ENCODE measurements around the gene KRT27.

The KRT27 gene

DNA sequence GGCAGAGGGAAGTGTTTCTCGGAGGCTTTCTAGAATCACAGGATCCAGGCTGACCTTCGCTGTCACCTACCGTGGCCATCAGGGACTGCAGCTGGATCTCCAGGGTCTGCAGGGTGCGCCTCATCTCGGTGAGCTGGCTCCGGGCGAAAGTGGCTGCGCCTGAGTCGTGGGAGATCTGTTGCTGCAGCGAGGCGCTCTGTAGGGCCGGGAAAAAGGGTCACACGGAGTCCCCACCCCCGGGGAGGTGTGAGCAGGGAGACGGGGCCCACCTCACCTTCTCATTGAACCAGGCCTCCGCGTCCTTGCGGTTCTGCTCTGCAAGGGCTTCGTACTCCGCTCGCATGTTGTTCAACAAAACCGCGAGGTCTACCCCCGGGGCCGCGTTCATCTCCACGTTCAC, 14.5 kb upstream of the KRT27 start:
- Mint-ChIP-seq H3K27ac (no peak overlapping the region), H3K4me3 (no peak overlapping the region), H3K9me3 (no peaks in the 10 kb centered on the region)

DNA sequence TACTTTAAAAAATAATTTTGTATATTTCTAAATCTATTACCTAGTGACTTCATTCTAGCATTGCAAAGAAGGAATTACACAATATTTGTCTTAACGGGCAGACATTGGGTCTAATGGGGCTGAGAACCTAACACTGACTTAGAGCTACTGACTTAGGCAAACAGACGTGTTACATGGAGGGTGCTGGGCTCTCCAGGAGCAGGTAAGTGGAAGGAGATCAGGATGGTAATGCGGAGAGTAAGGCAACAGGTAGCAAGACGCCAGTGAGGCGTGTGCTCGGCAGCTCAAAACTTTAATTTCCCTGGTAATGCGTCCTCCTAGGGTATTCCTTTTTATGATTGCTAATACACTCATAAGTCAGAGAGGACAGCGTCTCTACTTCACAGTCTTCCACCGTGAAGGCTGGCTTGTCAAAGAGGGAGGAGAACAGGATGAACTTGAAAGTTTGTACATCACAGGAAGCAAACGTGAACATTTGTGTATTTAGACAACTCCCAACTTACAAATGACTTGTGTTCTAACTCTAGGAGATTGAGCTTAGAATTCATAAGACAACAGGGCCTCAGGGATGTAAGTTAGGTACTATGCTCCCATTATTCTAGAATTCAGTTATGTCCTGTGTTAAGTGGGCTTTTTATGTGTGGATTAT, 12.8 kb upstream of the KRT27 start:
- Mint-ChIP-seq H3K27ac (no peak overlapping the region), H3K27me3 (ENCODE audit: low read depth) (peaks cover 25% of the 10 kb centered on the region), H3K9me3 (no peaks in the 10 kb centered on the region), H3K36me3 (ENCODE audit: low read depth) (no peaks in the 10 kb centered on the region), H3K4me1 (ENCODE audit: low read depth) (no peaks in the 10 kb centered on the region), H3K4me3 (no peak overlapping the region)
- no peak for DNase-seq (ENCODE audit: low spot score)

More for the DNA sequence above, 14.5 kb upstream of the KRT27 start:
- Mint-ChIP-seq H3K36me3 (ENCODE audit: low read depth) (no peaks in the 10 kb centered on the region), H3K4me1 (ENCODE audit: low read depth) (no peaks in the 10 kb centered on the region), H3K27me3 (ENCODE audit: low read depth) (peaks cover 22% of the 10 kb centered on the region)
- no peak for DNase-seq (ENCODE audit: low spot score)

DNA sequence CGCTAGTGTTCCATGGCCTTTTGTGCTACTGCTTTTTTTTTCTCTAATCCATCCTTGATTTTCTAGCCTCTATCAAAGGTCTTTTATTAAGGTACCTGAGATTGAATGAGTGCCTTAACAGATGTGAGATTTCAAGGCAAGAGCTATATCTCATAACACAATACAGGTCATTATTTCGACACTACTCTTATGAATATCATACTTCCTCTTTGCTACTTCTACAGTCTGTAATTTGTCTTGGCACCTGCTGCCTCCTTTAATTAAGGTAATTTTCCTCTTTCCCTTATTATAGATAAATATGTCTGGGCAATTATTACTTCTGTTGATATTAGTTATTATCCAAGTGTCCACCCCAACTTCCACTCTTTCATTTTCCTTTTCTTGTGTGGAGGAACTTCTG, 12.1 kb upstream of the KRT27 start:
- no peak overlapping the region for H3K4me3 Mint-ChIP-seq
- H3K4me1 Mint-ChIP-seq (ENCODE audit: low read depth): no peaks in the 10 kb centered on the region
- no peaks in the 10 kb centered on the region for H3K36me3 Mint-ChIP-seq (ENCODE audit: low read depth)
- no peak overlapping the region for H3K27ac Mint-ChIP-seq
- H3K27me3 Mint-ChIP-seq (ENCODE audit: low read depth): peaks cover 25% of the 10 kb centered on the region
- DNase-seq (ENCODE audit: low spot score): no peak
- no peaks in the 10 kb centered on the region for H3K9me3 Mint-ChIP-seq

DNA sequence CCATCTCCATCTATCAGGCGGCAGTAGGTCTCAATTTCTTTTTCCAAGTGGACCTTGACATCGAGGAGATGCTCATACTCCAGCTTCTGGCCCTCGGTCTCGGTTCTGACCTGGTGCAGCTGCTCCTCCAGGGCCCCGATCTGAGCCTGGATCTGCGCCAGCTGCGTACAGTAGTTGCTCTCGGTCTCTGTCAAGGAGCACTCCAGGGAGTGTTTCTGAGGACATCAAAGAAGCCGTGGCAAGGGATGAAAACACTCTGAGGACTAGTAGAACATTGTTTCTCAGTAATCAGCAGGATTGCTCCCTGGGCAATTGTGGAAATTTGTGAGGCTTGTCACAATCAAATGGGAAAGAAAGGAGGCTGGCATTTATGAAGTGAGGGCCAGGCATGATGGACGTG, 11.5 kb upstream of the KRT27 start:
- H3K9me3 Mint-ChIP-seq: no peaks in the 10 kb centered on the region
- H3K4me1 Mint-ChIP-seq (ENCODE audit: low read depth): no peaks in the 10 kb centered on the region
- no peak overlapping the region for H3K27ac Mint-ChIP-seq
- no peak for DNase-seq (ENCODE audit: low spot score)
- no peaks in the 10 kb centered on the region for H3K36me3 Mint-ChIP-seq (ENCODE audit: low read depth)
- peaks cover 22% of the 10 kb centered on the region for H3K27me3 Mint-ChIP-seq (ENCODE audit: low read depth)
- H3K4me3 Mint-ChIP-seq: no peak overlapping the region

DNA sequence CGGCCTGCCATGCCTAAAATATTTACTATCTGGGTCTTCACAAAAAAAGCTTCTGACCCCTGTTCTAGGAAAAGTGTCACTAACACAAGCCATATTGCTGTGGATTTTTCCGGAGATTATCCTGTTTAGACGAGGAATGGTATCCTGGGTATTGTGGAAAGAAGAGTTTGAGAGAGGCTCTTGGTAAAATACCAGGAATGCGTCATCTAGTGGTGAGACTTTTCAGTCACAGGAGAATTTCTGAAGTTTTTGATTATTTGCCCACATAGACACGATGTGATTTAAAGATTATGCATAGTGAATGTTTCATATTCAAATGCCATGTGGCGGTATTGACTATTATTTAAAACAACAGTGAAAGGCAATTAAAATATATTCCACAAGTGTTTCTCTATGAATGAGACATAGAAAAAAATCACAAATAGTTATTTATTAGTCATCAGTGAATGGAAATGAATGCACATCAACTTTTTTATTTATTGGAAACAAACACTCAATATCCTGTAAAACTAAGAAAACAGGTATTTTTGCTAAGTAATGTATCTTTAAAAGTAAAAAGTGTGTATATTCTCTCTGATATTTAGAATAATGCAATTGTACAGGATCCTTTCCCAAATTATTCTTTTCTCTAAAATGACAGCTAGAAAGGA, 9.6 kb upstream of the KRT27 start:
- Mint-ChIP-seq H3K27me3 (ENCODE audit: low read depth) (peaks cover 23% of the 10 kb centered on the region), H3K4me1 (ENCODE audit: low read depth) (no peaks in the 10 kb centered on the region), H3K9me3 (no peaks in the 10 kb centered on the region), H3K36me3 (ENCODE audit: low read depth) (no peaks in the 10 kb centered on the region), H3K27ac (no peak overlapping the region), H3K4me3 (no peak overlapping the region)
- DNase-seq (ENCODE audit: low spot score): no peak

DNA sequence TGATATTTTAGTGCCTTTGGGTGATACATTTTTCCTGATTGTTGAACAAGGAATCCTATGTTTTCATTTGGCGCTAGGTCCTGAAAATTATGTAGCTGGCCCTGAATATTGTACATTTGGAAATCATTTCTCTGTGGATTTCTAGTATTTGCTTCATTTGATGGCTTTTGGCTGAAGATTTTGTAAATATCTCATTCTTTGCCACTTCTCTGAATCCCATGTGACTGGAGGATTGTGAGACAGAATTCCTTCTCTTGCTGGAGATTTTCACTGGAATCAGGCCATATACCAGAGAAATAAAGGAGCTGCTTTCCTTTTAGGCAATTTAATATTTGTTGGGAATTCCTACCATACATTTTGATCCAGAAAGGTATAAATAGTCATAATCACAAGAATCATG, 8.8 kb upstream of the KRT27 start:
- DNase-seq (ENCODE audit: low spot score): no peak
- no peaks in the 10 kb centered on the region for H3K4me1 Mint-ChIP-seq (ENCODE audit: low read depth)
- H3K9me3 Mint-ChIP-seq: no peaks in the 10 kb centered on the region
- no peak overlapping the region for H3K27ac Mint-ChIP-seq
- no peak overlapping the region for H3K4me3 Mint-ChIP-seq
- no peaks in the 10 kb centered on the region for H3K36me3 Mint-ChIP-seq (ENCODE audit: low read depth)
- peaks cover 20% of the 10 kb centered on the region for H3K27me3 Mint-ChIP-seq (ENCODE audit: low read depth)

DNA sequence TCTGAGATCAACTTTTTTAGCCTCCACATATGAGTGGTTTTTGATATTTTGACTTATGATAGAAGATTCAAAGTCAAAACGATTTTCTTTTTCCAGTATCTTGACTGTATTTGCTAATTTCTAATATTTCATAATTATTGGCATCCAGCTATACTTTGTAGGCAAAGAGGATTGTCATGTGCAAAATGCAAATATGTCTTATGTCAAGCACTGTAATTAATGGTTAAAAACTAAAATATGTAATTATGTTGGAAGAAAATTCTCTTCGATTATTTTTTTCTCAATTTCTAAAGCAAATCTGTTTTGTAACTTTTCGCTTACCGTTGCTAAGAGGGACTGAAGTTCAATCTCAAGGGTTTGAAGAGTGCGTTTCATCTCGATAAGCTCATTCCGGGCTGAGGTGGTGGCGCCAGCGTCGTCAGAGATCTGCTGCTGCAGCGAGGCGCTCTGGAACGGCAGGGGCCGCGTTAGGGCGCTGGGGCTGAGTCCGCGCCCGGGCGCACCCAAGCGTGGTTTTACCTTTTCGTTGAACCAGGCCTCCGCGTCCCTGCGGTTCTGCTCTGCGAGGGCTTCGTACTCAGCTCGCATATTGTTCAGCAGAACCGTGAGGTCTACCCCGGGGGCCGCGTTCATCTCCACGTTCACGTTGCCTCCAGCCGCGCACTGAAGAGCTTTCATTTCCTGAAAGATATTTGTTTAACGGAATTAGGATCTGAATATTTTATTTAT, 3.0 kb downstream of the KRT27 start:
- peak overlapping the region; percentile 30 for H3K4me3 Mint-ChIP-seq
- no peaks in the 10 kb centered on the region for H3K36me3 Mint-ChIP-seq (ENCODE audit: low read depth)
- no peak overlapping the region for H3K27ac Mint-ChIP-seq
- H3K27me3 Mint-ChIP-seq (ENCODE audit: low read depth): peaks cover 51% of the 10 kb centered on the region
- peaks cover 1% of the 10 kb centered on the region for H3K4me1 Mint-ChIP-seq (ENCODE audit: low read depth)
- no peak for DNase-seq (ENCODE audit: low spot score)
- H3K9me3 Mint-ChIP-seq: no peaks in the 10 kb centered on the region

DNA sequence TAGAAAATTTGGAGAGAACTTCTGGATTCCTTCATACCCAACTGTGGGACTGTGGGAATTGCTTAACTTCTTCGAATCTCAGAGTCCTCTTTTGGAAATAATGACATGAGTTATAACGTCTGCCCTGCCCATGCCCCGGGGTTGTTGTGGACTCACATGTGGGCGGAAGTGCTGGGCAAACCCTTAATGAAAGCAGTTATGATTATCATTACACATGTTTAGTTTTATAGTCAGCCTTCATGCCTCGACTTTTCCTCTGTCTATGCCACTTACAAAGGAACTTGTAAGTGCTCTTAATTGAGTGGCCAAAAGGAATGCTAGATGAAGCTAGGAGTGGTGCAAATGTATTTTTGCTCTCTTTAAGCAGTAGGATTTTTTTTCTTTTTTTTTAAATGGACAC, 3.9 kb downstream of the KRT27 start:
- no peaks in the 10 kb centered on the region for H3K9me3 Mint-ChIP-seq
- peaks cover 51% of the 10 kb centered on the region for H3K27me3 Mint-ChIP-seq (ENCODE audit: low read depth)
- H3K4me1 Mint-ChIP-seq (ENCODE audit: low read depth): peaks cover 1% of the 10 kb centered on the region
- no peak overlapping the region for H3K27ac Mint-ChIP-seq
- H3K36me3 Mint-ChIP-seq (ENCODE audit: low read depth): no peaks in the 10 kb centered on the region
- no peak for DNase-seq (ENCODE audit: low spot score)
- no peak overlapping the region for H3K4me3 Mint-ChIP-seq

DNA sequence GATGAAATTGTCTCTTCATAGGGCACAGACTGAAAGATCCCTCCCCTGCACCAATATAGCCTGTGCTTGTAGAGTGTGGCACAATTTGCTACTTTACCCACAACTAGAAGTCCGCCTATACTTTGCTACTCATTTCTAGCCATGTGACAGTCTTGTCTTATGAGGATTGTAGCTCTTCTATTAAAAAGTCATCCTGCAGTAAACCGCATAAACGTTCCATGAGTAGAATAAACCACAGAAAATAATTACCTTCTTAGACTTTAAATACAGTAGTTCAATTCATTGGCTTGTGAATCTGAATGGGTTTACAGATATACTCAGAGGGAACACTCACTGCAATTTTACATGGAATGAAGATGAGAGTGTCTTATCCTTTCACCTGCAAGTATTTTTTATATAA, 4.4 kb downstream of the KRT27 start:
- Mint-ChIP-seq H3K27ac (no peak overlapping the region), H3K36me3 (ENCODE audit: low read depth) (no peaks in the 10 kb centered on the region), H3K27me3 (ENCODE audit: low read depth) (peaks cover 50% of the 10 kb centered on the region), H3K4me3 (no peak overlapping the region), H3K4me1 (ENCODE audit: low read depth) (peaks cover 1% of the 10 kb centered on the region), H3K9me3 (no peaks in the 10 kb centered on the region)
- no peak for DNase-seq (ENCODE audit: low spot score)

DNA sequence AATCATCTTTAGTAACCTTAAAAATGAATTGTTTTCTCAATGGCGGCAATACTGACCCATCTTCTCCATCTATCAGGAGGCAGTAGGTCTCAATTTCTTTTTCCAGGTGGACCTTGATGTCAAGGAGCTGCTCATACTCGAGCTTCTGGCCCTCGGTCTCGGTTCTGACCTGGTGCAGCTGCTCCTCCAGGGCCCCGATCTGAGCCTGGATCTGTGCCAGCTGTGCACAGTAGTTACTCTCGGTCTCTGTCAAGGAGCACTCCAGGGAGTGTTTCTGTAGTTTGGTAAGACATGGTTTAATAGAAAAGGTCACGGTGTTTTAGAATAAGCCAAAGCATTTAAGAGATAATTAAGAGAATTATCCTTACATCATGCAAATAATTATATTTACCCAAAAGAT, 4.9 kb downstream of the KRT27 start:
- no peak for DNase-seq (ENCODE audit: low spot score)
- no peak overlapping the region for H3K4me3 Mint-ChIP-seq
- H3K27ac Mint-ChIP-seq: no peak overlapping the region
- peaks cover 54% of the 10 kb centered on the region for H3K27me3 Mint-ChIP-seq (ENCODE audit: low read depth)
- H3K4me1 Mint-ChIP-seq (ENCODE audit: low read depth): peaks cover 1% of the 10 kb centered on the region
- H3K36me3 Mint-ChIP-seq (ENCODE audit: low read depth): no peaks in the 10 kb centered on the region
- no peaks in the 10 kb centered on the region for H3K9me3 Mint-ChIP-seq

DNA sequence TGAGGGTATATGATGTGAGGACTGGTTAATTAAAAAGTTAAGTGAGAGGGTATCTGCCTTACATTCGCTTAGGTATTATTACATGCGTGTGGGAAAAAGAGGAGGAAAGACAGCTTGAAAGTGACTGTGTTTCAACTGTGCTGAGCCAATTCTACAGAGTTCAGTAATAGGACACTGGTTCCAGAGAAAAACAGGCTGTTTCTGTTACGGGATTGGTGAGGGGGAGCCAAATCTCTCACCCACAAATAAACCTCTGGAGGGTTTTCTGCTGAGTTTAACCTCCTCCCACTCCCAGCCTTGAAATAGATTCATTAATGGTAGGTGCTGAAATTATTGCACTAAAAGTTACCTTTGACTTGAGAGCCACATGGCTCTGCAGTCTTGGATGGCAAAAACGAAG, 6.4 kb downstream of the KRT27 start:
- Mint-ChIP-seq H3K9me3 (no peaks in the 10 kb centered on the region), H3K36me3 (ENCODE audit: low read depth) (no peaks in the 10 kb centered on the region), H3K4me1 (ENCODE audit: low read depth) (peaks cover 1% of the 10 kb centered on the region), H3K27me3 (ENCODE audit: low read depth) (peaks cover 57% of the 10 kb centered on the region), H3K4me3 (no peak overlapping the region), H3K27ac (no peak overlapping the region)
- no peak for DNase-seq (ENCODE audit: low spot score)

DNA sequence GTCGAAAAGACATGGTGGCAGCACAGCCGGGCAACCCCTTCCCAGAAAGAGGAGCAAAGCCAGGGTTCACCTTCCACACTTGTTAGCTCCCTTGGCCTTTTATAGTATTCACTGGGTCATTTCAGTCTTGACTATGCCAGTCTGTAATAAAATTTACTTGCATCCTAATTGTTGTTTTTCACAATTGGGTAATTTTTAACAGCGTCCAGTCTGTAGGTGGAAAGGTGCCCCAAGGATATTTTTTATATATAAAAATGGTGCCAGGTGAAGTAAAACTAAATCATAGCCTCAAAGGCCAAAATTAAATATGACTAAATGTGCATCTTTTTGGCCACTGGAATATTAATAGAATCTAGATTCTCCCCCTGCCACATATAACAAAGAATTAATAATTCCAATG, 10.2 kb downstream of the KRT27 start, which contains the start of gene KRT26:
Gene KRT26, minus strand, starts transcription at position 101 of the 400 bp plus-strand sequence. Its CDS starts 88 bp downstream, at position 13.
- Mint-ChIP-seq H3K27me3 (ENCODE audit: low read depth) (peaks cover 36% of the 10 kb centered on the region), H3K27ac (no peak within 1 kb of the TSS), H3K9me3 (no peaks in the 10 kb centered on the region), H3K36me3 (ENCODE audit: low read depth) (no peaks in the 10 kb centered on the region), H3K4me1 (ENCODE audit: low read depth) (no peaks in the 10 kb centered on the region), H3K4me3 (no peak within 1 kb of the TSS)
- DNase-seq (ENCODE audit: low spot score): no peak

DNA sequence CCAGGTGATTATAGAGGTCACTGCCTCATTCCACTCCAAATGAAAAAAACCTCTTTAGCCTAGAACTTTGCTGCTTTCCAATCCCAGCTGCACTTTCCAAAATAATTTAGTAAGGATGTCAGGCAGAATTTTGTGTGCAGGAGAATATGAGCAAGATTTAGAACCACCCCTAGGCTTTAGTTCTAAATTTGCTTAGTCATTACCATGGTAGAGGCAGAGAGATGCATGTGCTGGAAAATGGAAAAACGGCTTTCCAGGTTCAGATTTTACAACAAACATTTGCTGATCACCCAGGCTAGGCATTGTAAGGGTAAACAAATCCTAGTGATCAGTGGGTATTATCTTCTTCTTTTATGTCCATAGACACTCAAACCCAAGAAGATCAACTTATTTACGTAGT, 16.7 kb downstream of the KRT27 start:
- no peak overlapping the region for H3K4me3 Mint-ChIP-seq
- H3K27me3 Mint-ChIP-seq (ENCODE audit: low read depth): peaks cover 20% of the 10 kb centered on the region

DNA sequence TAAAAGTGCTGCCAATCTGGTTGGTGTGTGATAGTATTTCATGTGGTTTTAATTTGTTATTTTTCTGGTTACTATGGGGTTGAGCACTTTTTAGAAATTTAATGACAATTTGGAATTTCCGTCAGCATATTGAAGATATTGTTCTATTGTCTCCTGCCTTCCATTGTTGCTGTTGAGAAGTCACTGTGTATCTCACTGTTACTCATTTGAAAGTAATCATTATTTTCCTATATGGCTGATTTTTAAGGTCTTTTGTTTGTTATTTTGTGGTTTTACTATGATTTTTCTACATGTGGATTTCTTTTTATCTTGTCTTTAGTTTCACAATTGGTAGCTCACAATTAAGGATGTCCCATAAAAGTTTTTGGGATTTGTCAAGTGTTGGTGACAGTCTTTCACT, 18.6 kb downstream of the KRT27 start:
- Mint-ChIP-seq H3K36me3 (ENCODE audit: low read depth) (no peaks in the 10 kb centered on the region), H3K9me3 (peaks cover 38% of the 10 kb centered on the region), H3K27me3 (ENCODE audit: low read depth) (peaks cover 19% of the 10 kb centered on the region), H3K27ac (no peak overlapping the region), H3K4me3 (no peak overlapping the region), H3K4me1 (ENCODE audit: low read depth) (no peaks in the 10 kb centered on the region)
- DNase-seq (ENCODE audit: low spot score): no peak

More for the DNA sequence above, 16.7 kb downstream of the KRT27 start:
- Mint-ChIP-seq H3K9me3 (peaks cover 19% of the 10 kb centered on the region), H3K36me3 (ENCODE audit: low read depth) (no peaks in the 10 kb centered on the region), H3K27ac (no peak overlapping the region), H3K4me1 (ENCODE audit: low read depth) (no peaks in the 10 kb centered on the region)
- DNase-seq (ENCODE audit: low spot score): no peak
